ENCODE results near the gene SLC27A6. TPM values are rescaled to one million over a fixed set of nuclear protein-coding genes. Genes with fewer than 3 reads are reported as not detected.
"Not testable (repeated sequence)": the region's sequence is repeated elsewhere in the genome, so short reads cannot be mapped to it uniquely, and the experiment has no call there.

Gene SLC27A6
- total and polyA plus RNA-seq, 10 donors = 0.06 to 1.2 (median 0.35) TPM; not detected in 6

- no peak overlapping the region for H3K27ac ChIP-seq
- no peaks in the 10 kb centered on the region for H3K36me3 ChIP-seq
- H3K4me3 ChIP-seq = no peak overlapping the region
- no peaks in the 10 kb centered on the region for H3K27me3 ChIP-seq (replicated peaks in 1 of 7)
- 72 to 84% (median 78%) methylated on average over 4 of the region's 4 CpGs for WGBS, 5 donors
- H3K9me3 ChIP-seq = no peaks in the 10 kb centered on the region
- intact Hi-C loops (cut with DNase I; ENCODE audit: low total_unique reads) = no loop called here
- H3K4me1 ChIP-seq = no peaks in the 10 kb centered on the region
- DNase-seq = no peak
- TF ChIP-seq POLR2AphosphoS5 (IDR thresholded peaks at IDR 0.05) = no peak
- TF ChIP-seq POLR2A (IDR thresholded peaks at IDR 0.05) = no peak
- TF ChIP-seq CTCF (IDR thresholded peaks at IDR 0.05 in 8 of 11, conservative IDR thresholded peaks at IDR 0.05 in 3 of 11) = no peak
Observed at GRCh38 chr5:128925973-128926372, 39.3 kb upstream of the SLC27A6 start.

- no peaks in the 10 kb centered on the region for H3K27me3 ChIP-seq (replicated peaks in 1 of 7)
- intact Hi-C loops (cut with DNase I; ENCODE audit: low total_unique reads) = no loop called here
- peak overlapping the region in 1 of 8 donors; percentile 63 for H3K27ac ChIP-seq
- no peaks in the 10 kb centered on the region for H3K4me1 ChIP-seq
- WGBS, 5 donors = 34 to 56% (median 39%) methylated on average over 3 of the region's 3 CpGs
- peaks cover 0 to 9% (median 2%) of the 10 kb centered on the region in 8 donors for H3K9me3 ChIP-seq
- H3K36me3 ChIP-seq = no peaks in the 10 kb centered on the region
- no peak overlapping the region for H3K4me3 ChIP-seq
- TF ChIP-seq POLR2A (IDR thresholded peaks at IDR 0.05) (no peak), CTCF (IDR thresholded peaks at IDR 0.05 in 8 of 11, conservative IDR thresholded peaks at IDR 0.05 in 3 of 11) (no peak), POLR2AphosphoS5 (IDR thresholded peaks at IDR 0.05) (no peak)
- no peak for DNase-seq
Observed at GRCh38 chr5:128927644-128928043, 37.6 kb upstream of the SLC27A6 start.

- H3K4me3 ChIP-seq; DNase-seq; H3K27ac ChIP-seq; intact Hi-C loops (cut with DNase I; ENCODE audit: low total_unique reads); H3K36me3 ChIP-seq; H3K4me1 ChIP-seq; H3K27me3 ChIP-seq (replicated peaks in 1 of 7): not testable (repeated sequence)
- peaks cover 0 to 10% (median 2%) of the 10 kb centered on the region in 8 donors for H3K9me3 ChIP-seq
- WGBS, 5 donors = 86 to 92% (median 88%) methylated on average over 4 of the region's 4 CpGs
Observed at GRCh38 chr5:128932232-128932631, 33.1 kb upstream of the SLC27A6 start.

GRCh38 chr5:128943100-128943499 is 22.2 kb upstream of the SLC27A6 start:
- 84 to 95% (median 89%) methylated on average over 7 to 8 of the region's 9 CpGs for WGBS, 5 donors
- intact Hi-C loops (cut with DNase I; ENCODE audit: low total_unique reads); H3K27ac ChIP-seq; H3K4me1 ChIP-seq; DNase-seq; H3K4me3 ChIP-seq; H3K9me3 ChIP-seq; H3K27me3 ChIP-seq (replicated peaks in 1 of 7); H3K36me3 ChIP-seq: not testable (repeated sequence)

- no peaks in the 10 kb centered on the region for H3K27me3 ChIP-seq (replicated peaks in 1 of 7)
- no peaks in the 10 kb centered on the region for H3K9me3 ChIP-seq
- DNase-seq = no peak
- 72 to 79% (median 77%) methylated on average over 3 of the region's 3 CpGs for WGBS, 5 donors
- TF ChIP-seq POLR2AphosphoS5 (IDR thresholded peaks at IDR 0.05) = no peak
- no peak for TF ChIP-seq CTCF (IDR thresholded peaks at IDR 0.05 in 8 of 11, conservative IDR thresholded peaks at IDR 0.05 in 3 of 11)
- no peak for TF ChIP-seq POLR2A (IDR thresholded peaks at IDR 0.05)
- no peak overlapping the region for H3K4me3 ChIP-seq
- intact Hi-C loops (cut with DNase I; ENCODE audit: low total_unique reads) = no loop called here
- H3K36me3 ChIP-seq = no peaks in the 10 kb centered on the region
- no peak overlapping the region for H3K27ac ChIP-seq
- no peaks in the 10 kb centered on the region for H3K4me1 ChIP-seq
Observed at GRCh38 chr5:128949847-128950546, 15.3 kb upstream of the SLC27A6 start.

GRCh38 chr5:128951301-128951700 is 14.0 kb upstream of the SLC27A6 start:
- H3K9me3 ChIP-seq; H3K36me3 ChIP-seq; H3K27me3 ChIP-seq (replicated peaks in 1 of 7); H3K27ac ChIP-seq; H3K4me3 ChIP-seq; intact Hi-C loops (cut with DNase I; ENCODE audit: low total_unique reads); DNase-seq; H3K4me1 ChIP-seq: not testable (repeated sequence)
- WGBS, 5 donors = 70 to 91% (median 81%) methylated on average over 6 of the region's 6 CpGs
